NK-92 treated with Interleukin-12 subunit alpha and Interleukin-12 subunit beta, amount 100 ng/mL, for 24 hours (cell line): ENCODE data around the gene NUAK1.

Experiments
- DNase-seq: peaks from one replicate; lab custom pipeline; 2025; lab: John Stamatoyannopoulos, UW

Gene NUAK1

GRCh38 chr12:106062693-106063092 lies 76.1 kb downstream of the NUAK1 start:
- no peak for DNase-seq

GRCh38 chr12:106058256-106059182 lies 80.2 kb downstream of the NUAK1 start:
- no peak for DNase-seq

- DNase-seq = no peak
Measured at GRCh38 chr12:106054049-106054448, 84.7 kb downstream of the NUAK1 start.

GRCh38 chr12:106051853-106052531 lies 86.8 kb downstream of the NUAK1 start:
- no peak for DNase-seq

GRCh38 chr12:106049546-106049945 lies 89.2 kb downstream of the NUAK1 start:
- no peak for DNase-seq

DNA sequence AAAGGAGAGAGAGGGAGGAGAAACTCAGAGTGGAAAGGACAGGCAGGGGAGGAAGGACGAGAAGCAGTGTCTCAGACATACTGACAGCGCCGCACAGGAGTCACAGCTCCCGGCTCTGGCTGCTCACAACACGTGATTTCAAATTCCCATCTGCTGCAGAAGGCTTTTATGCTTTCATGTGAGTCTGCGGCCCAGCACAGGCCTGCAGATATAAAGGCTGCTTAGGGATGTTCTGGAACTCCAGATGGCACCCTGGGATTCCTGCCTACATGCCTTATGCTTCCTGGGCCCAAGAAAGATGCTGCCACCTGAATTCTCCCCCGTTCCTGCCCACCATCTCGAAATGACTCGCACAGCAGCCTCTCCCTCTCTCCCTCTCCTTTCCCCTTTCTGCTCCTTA lies 89.6 kb downstream of the NUAK1 start:
- no peak for DNase-seq

DNA sequence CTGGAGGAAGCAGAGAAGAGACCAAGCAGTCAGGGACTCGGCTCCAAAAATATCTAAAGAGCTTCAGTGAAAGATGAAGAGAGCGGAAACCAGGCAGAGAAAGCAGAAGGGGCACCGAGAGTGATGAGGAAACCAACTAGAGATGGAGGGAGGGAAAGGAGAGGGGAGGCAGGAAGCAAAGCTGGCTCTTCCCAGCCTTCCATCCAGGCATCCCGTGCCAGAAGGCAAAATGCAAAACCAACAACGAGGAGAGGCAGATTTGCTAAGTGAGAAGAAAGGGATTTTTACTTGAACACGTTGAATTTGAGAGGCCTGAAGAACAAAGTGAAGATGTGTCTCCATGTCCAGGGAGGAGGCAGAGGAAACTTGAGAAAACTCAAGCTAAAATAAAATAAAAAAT lies 90.1 kb downstream of the NUAK1 start:
- no peak for DNase-seq

DNA sequence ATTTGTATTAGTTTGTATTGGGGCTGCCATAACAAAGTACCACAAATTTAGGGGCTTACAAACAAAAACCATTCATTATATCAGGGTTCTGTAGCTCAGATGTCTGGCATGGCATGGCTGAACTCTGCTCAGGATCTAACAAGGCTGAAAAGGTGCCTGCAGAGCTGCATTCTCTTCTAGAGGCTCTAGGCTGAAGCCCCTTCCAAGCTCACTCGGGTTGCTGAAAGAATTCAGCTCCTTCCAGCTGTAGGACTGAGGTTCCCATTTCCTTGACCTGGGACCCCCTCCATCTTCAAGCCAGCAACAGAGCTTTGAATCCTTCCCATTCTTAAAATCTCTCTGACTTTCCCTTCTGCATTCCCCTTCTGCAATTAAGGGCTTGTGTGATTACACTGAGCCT lies 90.7 kb downstream of the NUAK1 start:
- DNase-seq = no peak

DNA sequence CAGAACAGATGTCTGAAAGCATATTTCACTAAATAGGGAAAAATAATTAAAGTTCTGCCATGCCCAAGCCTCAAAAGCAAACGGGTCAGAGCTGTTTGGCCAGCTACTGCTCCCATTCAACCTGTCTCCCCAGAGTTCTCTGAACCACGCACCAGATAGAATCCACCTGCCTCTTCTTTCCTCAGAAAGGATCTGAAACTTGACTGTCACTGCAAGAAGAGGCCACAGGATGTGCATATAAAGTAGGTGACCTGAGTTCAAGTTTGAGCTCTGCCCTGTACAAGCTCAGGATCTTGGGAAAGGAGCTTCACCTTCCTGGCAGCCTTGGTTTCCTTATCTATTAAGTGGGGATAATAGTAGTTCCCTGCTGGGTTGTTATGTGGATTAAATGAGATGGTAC lies 91.8 kb downstream of the NUAK1 start:
- no peak for DNase-seq

DNA sequence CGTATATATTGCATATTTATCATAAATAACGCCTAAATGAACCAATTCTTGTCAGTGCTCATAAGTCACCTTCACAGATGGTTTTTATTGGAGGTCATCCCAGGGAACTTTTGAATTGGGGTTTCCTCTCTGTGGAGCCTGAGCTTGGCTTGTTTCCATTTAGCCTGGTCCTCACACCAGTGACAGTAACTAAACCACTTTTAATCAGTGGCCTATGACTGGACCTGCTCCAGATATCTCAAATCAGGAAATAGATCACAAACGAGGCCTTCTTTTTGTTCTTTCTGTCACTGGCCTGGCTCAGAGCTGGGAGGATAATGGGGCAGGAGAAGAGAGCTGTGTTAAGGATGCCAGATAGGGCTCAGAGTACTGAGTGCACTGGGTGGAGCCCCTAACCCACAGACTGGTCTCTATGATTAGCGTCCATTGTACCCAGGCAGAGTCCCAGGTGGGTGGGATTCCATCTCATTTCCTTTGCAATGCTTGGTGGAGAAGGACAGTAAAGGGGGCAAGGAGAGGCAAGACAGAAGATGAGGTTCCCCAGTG lies 92.4 kb downstream of the NUAK1 start:
- no peak for DNase-seq

GRCh38 chr12:106045251-106045674 lies 93.5 kb downstream of the NUAK1 start:
- no peak for DNase-seq

GRCh38 chr12:106044773-106045172 lies 94.0 kb downstream of the NUAK1 start:
- DNase-seq = no peak

GRCh38 chr12:106042037-106042436 lies 96.7 kb downstream of the NUAK1 start:
- DNase-seq = no peak

- no peak for DNase-seq
Measured at GRCh38 chr12:106040521-106040920, 98.2 kb downstream of the NUAK1 start.

- no peak for DNase-seq
Measured at GRCh38 chr12:106039646-106040404, 98.9 kb downstream of the NUAK1 start.

GRCh38 chr12:106039242-106039641 lies 99.5 kb downstream of the NUAK1 start:
- no peak for DNase-seq

DNA sequence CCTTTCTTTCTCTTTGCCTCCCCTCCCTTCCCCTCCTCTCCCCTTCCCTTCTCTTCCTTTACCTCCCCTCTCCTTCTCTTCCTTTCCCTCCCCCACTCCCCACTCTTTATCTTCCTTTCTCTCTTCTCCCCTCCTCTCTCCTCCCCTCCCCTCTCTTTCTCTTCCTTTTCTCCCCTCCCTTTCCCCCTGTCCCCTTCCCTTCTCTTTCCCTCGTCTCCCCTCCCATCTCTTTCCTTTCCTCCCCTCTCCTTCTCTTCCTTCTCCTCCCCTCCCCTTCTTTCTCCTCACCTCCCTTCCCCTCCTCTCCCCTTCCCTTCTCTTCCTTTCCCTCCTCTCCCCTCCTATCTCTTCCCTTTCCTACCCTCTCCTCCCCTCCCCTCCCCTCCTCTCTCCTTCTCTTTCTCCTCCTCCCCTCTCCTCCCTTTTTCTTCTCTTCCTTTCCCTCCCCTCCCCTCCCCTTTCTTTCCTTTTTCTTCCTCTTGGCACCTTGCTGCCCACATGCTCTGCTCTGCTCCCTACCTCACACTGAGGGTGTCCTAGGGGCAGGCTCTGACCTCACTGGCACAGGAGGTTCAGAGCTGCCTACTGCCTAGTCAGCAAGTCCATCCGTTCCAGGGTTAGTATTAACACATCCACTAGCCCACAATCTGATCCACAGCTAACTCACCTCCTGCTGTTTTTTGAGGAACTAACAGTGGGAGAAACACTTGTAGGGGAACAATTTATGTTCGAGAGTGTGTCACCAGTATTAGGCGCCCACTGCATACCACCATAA lies 101.0 kb downstream of the NUAK1 start:
- DNase-seq = no peak

DNA sequence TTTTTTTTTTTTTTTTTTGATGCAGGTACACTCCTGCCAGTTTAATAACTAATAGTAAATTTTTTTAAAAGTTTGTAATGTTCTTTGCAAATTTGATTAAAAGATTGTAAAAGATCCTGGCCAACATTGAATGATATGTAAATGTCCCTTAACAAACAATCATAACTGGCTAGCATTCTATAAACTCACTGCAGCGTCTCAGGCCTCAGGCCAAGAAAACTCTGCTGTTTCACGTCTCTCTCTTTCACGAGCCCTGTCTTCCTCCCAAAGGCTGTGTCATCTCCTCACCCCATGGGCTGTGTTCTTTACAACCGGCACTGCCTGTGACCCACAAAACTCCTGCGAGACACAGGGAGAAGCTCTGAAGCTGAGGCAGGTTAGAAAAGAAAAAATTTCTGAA lies 103.3 kb downstream of the NUAK1 start:
- DNase-seq = no peak

- DNase-seq = no peak
Measured at GRCh38 chr12:106034316-106034715, 104.4 kb downstream of the NUAK1 start.

DNA sequence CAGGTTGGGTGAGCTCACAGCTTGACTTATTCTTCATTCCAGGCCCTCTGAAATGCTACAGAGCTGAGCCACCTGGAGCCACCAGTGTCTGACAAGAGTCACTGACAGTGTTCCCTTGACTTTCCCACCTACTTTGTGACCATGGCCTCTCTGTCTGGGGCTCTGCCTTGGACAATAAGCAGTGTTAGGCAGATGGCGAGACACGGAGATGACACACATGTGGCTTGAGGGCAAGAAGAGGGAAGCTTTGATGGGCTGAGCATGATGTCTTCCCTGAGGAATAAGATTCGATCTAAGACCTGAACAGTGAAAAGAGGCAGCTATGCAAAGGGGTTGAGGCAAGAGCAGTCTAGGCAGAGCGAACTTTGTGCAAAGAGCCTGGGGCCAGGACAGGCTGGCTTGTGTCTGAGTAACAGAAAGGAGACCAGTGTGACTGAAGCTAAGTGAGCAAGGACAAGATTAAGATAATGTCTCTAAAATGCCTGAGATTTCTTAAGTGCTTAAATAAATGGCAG lies 105.5 kb downstream of the NUAK1 start:
- no peak for DNase-seq

GRCh38 chr12:106032623-106032925 lies 106.2 kb downstream of the NUAK1 start:
- no peak for DNase-seq
